ENCODE data around the gene GABRP. TPM values are rescaled to one million over a fixed set of nuclear protein-coding genes. Genes with fewer than 3 reads are reported as not detected.

Gene GABRP
- total RNA-seq, 2 donors from 2014 or later: 0.29 TPM; not detected in 1

GRCh38 chr5:170846846-170847245 lies 63.3 kb downstream of the GABRP start:
- DNase-seq (ENCODE audit: low spot score): no peak
- intact Hi-C loops (cut with DNase I): no loop called here

- intact Hi-C loops (cut with DNase I): no loop called here
- DNase-seq (ENCODE audit: low spot score): no peak
Measured at GRCh38 chr5:170848033-170848432, 64.5 kb downstream of the GABRP start.

GRCh38 chr5:170849374-170849773 lies 65.8 kb downstream of the GABRP start:
- intact Hi-C loops (cut with DNase I): no loop called here
- DNase-seq (ENCODE audit: low spot score): no peak

GRCh38 chr5:170854566-170854965 lies 71.0 kb downstream of the GABRP start:
- intact Hi-C loops (cut with DNase I): no loop called here
- DNase-seq (ENCODE audit: low spot score): no peak

- intact Hi-C loops (cut with DNase I): no loop called here
- DNase-seq (ENCODE audit: low spot score): no peak
Measured at GRCh38 chr5:170857066-170857465, 73.5 kb downstream of the GABRP start.

GRCh38 chr5:170860415-170860814 lies 76.9 kb downstream of the GABRP start:
- intact Hi-C loops (cut with DNase I): no loop called here
- no peak for DNase-seq (ENCODE audit: low spot score)

GRCh38 chr5:170860818-170861666 lies 77.5 kb downstream of the GABRP start:
- intact Hi-C loops (cut with DNase I): no loop called here
- DNase-seq (ENCODE audit: low spot score): no peak

GRCh38 chr5:170861667-170861916 lies 78.1 kb downstream of the GABRP start:
- intact Hi-C loops (cut with DNase I): no loop called here
- DNase-seq (ENCODE audit: low spot score): no peak

GRCh38 chr5:170861917-170862766 lies 78.6 kb downstream of the GABRP start, which contains the start of gene RANBP17:
Gene RANBP17 (plus strand): TSS chr5:170862018.
- DNase-seq (ENCODE audit: low spot score): peak; percentile 87
- intact Hi-C loops (cut with DNase I): no loop called here

GRCh38 chr5:170863646-170864045 lies 80.1 kb downstream of the GABRP start:
- intact Hi-C loops (cut with DNase I): no loop called here
- no peak for DNase-seq (ENCODE audit: low spot score)

Other genes starting within 250 kb of the GABRP start
- 10 to 100 TPM; 21.7 to 24.3 TPM for gene RANBP17, start 78.3 kb downstream of the GABRP start, total RNA-seq